Measurements from ENCODE around the gene PCID2.
"Not testable (repeated sequence)": the region's sequence is repeated elsewhere in the genome, so short reads cannot be mapped to it uniquely, and the experiment has no call there.

The PCID2 gene

DNA sequence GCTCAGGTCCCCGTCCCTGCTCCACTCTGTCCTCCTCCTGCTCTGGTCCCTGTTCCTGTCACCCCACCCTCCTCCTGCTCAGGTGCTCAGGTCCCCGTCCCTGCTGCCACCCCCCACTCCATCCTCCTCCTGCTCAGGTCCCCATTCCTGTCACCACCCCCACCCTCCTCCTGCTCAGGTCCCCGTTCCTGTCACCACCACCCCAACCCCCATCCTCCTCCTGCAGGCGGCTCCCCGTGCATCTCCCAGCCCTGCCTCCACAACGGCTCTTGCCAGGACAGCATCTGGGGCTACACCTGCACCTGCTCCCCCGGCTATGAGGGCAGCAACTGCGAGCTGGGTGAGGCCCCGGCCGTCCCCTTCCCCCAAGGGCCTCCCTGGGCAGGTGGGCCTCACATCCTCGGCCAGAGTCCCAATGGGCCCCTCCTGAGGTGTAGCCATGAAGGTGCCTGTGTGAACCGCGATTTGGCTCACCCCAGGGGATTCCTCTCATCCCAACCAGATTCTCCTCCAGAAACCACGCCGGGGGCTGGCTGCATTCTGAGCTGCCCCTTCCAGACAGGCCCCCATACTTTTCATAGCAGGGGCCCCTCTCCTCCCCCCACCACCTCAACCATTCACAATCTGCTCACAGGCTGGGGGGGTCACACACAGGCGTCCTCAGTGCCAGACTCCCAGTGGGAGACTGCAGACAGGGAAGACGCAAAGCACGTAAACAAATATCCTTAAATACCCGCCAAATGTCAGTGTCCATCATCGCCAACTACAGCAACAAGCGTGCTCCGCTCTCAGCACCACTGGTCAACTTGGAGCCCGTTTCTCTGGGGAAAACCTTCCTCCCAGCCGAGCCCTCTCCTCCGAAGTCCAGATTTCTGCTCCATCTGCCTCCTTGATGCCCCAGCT lies 45.4 kb downstream of the PCID2 start:
- DNase-seq = peak; percentile 15

DNA sequence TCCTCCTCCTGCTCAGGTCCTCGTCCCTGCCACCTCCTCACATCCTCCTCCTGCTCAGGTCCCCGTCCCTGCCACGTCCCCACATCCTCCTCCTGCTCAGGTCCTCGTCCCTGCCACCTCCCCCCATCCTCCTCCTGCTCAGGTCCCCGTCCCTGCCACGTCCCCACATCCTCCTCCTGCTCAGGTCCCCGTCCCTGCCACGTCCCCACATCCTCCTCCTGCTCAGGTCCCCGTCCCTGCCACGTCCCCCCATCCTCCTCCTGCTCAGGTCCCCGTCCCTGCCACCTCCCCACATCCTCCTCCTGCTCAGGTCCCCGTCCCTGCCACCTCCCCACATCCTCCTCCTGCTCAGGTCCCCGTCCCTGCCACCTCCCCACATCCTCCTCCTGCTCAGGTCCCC lies 46.5 kb downstream of the PCID2 start:
- DNase-seq = not testable (repeated sequence)

DNA sequence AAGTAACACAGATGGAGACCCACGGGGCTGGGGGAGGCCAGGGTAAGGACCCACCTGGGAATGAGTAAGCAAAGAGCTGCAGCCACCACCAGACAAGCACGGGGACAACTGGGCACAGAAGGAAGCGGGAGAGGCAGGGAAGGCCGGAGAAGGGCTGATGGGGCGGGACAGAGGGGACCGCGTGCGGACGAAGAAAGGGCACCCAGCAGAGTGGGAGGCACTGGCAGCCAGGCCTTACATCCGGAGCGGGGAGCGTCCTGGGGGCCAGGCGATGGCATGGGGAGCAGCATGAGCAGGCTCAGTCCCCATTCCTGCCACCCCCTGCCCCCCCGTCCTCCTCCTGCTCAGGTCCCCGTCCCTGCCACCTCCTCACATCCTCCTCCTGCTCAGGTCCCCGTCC lies 47.0 kb downstream of the PCID2 start:
- no peak for DNase-seq

DNA sequence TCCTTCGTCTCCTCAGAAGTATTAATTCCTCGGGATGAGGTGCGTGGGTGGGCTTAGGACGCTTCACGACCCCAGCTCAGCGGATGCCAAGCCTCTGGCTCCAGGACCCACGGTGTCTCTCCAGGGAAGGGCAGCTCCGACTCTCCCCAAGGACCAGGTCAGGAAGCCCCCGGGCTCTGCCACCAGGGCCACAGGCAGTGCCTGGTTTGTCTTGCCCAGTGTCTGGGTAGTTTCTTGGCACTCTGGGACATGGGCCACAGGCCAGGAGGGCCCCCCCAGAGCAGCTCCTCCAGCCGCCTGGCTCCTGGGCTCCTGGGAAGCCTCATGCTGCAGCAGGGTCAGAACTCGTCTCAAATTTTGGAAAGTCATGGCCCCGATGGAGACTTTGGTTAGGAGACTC lies 47.5 kb downstream of the PCID2 start:
- DNase-seq = no peak

DNA sequence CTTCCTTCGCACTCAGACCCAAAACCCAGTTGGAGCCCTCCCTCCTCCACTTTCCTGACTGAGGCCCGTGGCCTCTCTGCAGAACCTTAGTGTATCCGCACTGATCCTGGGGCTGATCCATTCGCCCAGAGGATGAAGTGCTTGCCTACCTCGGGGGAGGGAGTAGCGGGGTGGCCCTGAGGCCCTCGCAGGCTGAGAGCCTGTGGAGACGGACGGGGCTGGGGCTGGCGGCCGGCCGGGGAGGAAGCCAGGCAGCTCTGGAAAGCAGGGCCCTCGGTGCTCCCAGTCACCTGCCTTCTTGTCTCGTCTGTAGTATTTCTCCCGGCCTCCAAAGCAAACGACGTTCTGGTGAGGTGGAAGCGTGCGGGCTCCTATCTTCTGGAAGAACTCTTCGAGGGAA lies 48.8 kb downstream of the PCID2 start:
- no peak for DNase-seq

DNA sequence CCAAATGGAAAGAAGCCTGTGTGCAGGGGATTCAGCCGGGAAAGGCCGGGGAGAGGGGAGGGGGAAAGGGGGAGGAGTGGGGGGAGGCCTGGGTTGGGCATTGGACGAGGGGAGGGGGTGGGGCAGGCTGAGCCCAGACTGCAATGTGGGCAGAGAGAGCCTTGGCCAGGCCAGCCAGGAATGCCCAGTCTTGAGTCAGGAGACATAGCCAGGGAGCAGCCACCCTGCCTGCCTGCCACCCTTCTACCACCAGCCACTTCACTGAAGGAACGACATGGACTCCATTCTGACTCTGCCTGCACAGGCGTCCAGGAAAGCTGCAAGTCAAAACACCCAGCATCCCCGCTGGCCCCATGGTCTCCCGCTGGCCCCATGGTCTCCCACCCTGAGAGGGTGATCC lies 49.5 kb downstream of the PCID2 start:
- no peak for DNase-seq

DNA sequence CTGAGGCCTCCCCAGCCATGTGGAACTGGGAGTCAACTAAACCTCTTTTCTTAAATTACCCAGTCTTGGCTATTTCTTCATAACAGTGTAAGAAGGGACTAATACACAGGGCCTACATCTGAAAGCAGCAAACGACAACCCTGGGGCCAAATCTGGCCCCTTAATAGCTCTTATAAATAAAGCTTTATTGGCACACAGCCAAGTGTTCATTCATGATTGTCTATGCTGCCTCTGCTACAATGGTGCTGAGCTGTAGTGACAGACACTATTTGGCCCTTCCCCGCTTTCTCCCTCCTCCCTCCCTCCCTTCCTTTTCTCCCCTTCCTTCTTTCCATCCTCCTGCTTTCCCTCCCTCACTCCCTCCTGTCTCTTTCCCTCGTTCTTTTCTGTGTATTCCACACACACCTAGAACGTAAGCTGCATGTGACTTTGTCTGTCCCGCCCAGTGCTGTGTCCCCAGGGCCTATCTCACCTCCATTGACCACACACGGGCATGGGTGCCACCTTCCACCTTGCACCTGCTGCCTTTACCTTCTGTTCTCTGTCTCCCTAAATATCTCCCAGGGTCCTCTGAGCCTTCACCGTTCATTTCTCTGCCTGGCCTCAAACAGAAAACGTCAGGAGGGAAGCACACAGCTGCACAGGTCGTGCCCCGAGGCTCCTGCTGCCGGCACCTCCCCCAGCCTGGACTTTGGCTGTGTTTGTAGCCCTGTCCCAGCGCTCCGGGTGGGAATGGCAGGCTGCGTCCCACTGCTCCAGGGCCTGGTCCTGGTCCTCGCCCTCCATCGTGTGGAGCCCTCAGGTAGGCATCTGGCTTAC lies 50.3 kb downstream of the PCID2 start, which contains the start of gene PROZ:
Gene PROZ (plus strand): TSS at position 720 of the 819 bp plus-strand sequence. CDS start 13 bp downstream, at position 733.
- DNase-seq = peak; percentile 59

DNA sequence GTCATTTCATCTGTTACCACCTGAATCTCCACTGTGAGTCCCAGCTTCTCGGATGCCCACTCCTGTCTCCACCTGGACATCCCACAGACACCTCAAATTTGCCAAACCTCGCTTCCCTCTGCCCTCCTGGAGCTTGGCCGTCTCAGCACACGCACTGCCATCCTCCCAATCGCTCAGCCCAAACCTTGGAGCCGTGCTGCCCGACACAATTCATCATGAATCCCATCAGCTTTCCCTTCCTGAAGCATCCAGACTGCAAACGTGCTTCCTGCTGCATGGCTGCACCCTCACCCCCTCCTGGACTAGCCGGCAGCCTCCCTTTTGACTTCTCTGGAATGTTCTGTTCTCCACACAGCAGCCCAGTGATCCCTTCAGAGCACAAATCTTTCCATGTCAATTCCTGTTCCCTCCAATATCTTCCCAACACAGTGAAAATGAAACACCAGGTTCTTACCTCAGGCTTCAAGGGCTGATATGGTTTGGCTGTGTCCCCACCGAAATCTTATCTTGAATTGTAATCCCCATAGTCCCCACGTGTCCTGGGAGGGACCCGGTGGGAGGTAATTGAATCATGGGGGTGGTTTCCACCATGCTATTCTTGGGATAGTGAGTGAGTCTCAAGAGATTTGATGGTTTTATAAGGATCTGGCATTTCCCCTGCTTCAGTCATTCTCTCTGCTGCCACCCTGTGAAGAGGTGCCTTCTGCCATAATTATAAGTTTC lies 51.1 kb downstream of the PCID2 start:
- no peak for DNase-seq

DNA sequence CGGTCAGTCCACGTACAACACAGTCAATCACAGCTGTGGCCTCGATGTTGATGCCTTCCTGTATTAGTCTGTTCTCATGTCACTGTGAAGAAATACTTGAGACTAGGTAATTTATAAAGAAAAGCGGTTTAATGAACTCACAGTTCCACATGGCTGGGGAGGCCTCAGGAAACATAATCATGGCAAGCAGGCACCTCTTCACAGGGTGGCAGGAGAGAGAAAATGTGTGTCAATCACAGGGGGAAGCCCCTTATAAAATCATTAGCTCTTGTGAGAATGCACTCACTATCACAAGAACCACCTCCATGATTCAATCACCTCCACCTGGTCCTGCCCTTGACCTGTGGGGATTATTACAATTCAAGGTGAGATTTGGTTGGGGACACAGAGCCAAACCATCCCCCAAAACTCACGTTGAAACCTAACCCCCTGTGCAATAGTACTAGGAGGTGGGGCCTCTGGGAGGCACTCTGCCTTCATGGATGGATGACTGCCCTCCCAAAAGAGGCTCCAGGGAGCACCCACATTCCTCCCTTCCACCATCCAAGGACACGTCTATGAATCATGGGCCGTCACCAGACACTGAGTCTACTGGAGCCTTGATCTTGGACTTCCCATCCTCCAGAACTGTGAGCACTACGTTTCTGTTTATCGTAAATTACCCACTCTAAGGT lies 52.4 kb downstream of the PCID2 start:
- no peak for DNase-seq

DNA sequence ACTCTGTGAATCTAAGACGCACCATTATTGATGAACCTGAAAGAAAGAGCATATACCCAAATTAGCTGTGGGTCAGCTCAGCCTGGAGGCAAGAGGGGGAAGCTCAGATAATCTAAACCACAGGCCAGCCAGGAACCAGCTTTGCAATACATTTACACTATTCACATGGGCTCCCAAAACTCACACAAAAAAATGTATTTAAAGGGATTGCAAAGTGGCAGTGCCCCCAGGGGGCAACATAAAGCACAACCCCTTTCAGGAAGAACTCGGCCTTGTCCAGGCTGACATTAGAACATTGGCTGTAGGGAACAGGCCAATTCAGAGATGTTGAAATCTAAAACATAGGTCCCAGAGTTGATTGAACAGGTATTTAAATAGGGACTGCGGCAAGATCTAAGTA lies 53.3 kb downstream of the PCID2 start:
- DNase-seq = no peak

DNA sequence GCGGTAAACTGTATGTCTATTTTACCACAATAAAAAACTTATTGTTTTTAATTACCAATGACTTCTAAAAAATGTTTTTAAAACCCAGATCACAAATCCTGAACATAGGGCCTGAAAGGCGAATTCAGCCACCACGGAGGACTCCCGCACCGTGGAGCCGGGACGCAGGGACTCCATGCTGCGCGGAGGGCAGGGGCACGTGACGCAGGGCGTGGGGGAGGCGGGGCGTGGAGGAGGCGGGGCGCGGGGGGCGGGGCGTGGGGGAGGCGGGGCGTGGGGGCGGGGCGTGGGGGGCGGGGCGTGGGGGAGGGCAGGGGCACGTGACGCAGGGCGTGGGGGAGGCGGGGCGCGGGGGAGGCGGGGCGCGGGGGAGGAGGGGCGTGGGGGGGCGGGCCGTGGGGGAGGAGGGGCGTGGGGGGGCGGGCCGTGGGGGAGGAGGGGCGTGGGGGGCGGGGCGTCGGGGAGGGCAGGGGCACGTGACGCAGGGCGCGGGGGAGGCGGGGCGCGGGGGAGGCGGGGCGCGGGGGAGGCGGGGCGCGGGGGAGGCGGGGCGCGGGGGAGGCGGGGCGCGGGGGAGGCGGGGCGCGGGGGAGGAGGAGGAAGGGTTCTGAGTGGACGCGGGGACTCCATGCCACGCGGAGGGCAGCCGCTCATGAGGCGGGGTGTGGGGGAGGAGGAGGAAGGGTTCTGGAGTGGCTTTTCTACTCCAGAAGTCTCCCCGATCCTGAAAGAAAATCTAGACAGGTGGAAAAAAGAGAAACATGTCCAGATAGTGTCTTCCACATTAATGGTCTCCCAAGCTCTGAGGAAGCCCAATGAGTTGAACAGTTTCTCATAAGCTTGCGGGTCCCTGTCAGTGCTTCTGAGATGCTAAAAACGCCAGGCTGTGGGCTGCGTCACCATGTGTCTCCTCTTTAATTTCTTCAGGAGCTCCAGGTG lies 54.4 kb downstream of the PCID2 start:
- DNase-seq = peak; percentile 75

DNA sequence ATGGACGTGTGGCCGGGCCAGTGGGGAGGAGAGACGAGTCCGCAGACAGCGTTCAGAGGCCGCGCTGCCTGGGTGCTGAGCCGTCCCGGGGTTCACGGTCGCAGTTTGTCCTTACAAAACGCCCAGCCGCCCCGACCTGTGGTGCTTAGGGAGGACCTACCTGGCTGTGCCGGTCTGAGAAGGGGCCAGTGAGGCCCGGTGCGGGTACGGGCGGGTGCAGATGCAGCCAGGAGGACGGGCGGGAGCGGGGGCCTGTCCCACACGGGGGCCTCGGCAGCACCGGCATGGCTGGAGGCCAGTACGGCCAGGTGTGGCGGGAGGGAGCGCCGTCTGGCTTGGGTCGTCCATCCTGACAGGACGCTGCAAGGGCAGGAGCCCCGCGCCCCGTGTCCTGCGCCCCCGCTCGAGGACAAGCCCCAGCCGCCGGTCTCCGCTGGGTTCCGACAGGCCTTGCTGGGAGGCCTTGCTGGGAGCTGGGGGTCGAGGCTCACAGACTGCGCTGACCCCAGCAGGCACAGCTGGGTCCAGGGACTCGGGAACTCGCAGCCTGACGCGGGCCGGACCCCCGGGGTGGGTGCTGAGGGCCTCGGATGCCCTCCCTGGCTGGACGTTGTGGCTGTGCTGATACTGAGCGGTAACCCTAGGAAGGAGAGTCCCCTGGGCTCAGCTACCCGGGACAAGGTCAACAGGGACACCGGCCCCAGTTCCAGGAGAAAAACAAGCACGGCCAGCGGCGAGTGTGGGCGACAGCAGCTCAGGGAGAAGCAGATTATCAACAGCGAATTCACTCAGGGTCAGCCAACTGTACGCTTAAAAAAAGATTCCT lies 55.3 kb downstream of the PCID2 start:
- DNase-seq = peak; percentile 47

DNA sequence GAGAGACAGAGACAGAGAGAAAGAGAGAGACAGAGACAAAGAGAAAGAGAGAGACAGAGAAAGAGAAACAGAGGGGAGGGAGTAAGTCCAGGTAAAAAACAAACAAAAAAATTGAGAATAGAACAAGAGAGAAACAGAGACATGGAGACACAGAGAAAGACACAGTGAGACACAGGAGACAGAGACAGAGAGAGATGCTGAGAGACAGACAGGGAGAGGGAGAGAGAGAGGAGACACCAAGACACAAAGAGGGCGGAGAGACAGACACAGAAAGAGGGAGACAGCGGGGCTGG lies 55.8 kb downstream of the PCID2 start:
- no peak for DNase-seq

DNA sequence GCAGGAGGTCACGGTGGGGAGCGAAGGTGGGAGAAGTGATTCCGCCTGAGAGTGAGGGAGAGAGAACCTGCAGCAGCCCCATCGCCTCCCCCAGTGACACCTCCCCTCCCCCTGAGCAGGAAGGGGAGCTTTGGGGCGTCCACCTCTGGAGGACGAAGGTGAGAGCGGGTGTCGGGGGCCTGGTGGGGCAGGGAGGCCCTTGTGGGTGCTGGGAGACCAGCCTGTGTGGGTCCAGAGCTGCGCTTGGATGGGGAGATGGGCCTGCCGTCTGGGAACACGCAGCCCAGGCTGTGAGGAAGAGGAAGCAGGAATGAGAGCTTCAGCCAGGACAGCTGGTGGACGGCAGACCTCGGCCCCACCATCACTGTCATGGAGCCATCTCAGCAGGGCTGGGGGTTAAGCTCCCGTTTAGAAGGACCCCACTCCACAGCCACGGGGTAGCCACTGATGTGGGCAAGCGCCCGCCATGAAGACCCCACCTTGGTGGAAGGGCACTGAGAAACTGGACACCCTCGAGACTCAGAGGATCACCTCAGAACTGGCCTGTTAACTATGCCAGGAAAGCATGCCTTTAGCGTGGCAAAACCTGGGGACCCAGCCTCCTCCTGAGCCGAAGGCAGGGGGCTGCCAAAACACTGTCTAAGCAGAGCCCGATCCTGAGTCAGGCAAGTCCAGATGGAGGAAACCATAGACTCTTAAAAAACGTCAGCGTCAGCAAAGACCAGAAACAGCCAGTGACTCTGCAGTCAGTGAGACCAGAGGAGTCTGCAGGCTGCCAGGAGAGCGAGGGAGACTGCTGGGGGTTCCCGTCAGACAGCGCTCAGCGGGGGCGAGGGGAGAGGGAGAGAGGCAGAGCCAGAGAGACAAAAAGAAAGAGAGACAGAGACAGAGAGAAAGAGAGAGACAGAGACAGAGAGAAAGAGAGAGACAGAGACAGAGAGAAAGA lies 56.5 kb downstream of the PCID2 start:
- no peak for DNase-seq

DNA sequence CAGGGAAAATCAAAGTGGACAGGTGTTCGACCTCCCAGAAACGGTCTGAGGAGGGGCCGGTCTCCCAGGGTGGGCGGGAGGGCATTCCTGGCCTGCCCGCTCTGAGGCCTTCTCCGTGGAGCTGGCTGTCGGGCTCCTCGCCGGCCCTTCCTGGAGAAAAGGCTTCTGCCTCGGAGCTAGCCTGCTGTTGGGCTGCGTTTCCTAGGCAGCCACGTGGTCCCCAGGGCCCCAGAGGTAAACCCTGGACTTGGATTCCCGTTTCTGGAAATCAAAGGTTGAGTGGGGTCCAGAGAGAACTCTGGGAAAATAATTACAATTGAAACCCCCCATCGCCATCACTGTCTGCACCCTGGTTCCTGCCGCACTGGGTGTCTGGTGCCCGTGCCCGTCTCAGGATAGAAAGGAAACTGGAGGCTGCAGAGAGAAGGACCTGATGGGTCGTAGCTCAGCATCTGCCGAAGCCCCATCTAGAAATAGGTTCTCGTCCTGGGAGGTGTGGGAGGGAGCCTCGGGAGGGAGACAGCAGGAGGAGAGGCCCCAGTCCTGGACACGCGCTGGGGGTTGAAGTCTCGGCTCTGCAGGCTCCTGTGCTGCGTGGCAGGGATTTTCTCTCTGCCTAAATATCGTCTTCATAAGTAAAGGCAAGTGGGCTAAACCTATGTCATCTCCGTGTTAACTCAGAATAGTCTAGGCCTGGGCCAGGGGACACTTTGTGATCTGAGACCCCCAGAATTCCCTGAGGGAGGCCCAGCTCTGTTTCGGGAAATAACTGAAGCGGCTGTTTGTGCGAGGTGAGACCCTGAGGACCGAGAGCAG lies 57.7 kb downstream of the PCID2 start:
- DNase-seq = no peak

DNA sequence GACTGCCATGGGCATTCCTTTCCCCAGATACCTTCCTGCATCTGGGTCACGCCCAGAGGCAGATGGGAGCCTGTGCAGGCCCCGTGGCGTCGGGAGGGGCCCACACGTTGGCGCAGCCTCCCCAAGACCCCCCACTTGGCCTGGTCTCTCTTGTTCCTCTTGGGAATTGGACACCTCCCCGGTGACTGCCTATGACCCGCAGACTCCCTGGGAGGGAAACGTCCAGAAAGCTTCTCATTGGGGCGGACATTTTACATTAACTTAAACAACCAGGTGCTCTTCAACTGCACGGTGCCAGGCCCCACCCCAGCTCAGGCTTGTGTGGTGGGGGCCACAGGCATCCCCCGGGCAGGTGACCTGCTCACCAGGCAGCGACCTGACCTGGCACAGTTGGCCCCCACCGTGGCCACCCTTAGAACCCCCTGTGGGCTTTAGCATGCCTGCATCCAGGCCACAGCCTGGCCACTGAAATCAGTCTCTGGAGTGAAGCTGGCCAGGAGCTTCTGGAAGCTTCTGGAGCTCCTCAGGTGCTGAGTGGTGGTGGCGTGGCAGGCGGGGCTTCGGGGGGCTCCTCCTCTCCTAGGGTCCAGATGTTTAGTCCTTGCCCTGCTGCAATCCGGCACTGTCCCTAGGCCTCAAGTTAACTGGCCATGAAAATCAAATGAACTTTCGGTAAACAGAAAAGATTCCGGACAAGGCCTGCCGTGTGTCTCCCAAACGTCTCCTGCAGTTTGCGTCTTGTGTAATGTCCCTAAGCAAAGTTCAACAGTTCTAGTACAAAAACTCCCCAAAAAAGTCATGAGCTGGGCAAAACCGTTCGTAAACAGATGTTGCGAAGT lies 58.5 kb downstream of the PCID2 start:
- no peak for DNase-seq

DNA sequence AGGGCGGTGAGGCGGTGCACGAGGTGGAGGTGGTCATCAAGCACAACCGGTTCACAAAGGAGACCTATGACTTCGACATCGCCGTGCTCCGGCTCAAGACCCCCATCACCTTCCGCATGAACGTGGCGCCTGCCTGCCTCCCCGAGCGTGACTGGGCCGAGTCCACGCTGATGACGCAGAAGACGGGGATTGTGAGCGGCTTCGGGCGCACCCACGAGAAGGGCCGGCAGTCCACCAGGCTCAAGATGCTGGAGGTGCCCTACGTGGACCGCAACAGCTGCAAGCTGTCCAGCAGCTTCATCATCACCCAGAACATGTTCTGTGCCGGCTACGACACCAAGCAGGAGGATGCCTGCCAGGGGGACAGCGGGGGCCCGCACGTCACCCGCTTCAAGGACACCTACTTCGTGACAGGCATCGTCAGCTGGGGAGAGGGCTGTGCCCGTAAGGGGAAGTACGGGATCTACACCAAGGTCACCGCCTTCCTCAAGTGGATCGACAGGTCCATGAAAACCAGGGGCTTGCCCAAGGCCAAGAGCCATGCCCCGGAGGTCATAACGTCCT lies 59.4 kb downstream of the PCID2 start:
- no peak for DNase-seq

All from NCI-H345 (cell line).